ENCODE results near the gene BCL2L12. TPM values are rescaled to one million over a fixed set of nuclear protein-coding genes. Genes with fewer than 3 reads are reported as not detected.

Gene BCL2L12
- total RNA-seq, 4 donors from 2014 or later: 3.1 to 23.8 (median 3.5) TPM

- no peak overlapping the region for H3K27ac ChIP-seq
- no peaks in the 10 kb centered on the region for H3K27me3 ChIP-seq
- H3K4me1 ChIP-seq: no peaks in the 10 kb centered on the region
- H3K4me3 ChIP-seq: no peak overlapping the region
- no peaks in the 10 kb centered on the region for H3K9me3 ChIP-seq
- no peak for DNase-seq
- H3K36me3 ChIP-seq: no peaks in the 10 kb centered on the region
- TF ChIP-seq CTCF (IDR thresholded peaks at IDR 0.05): no peak
- no peak for TF ChIP-seq POLR2A (IDR thresholded peaks at IDR 0.05)
- intact Hi-C loops (cut with DNase I; ENCODE audit: low total_unique reads): no loop called here
Observed at GRCh38 chr19:49652551-49653465, 12.9 kb upstream of the BCL2L12 start.

- Histone ChIP-seq H3K36me3 (no peaks in the 10 kb centered on the region), H3K27ac (no peak overlapping the region), H3K4me3 (no peak overlapping the region), H3K9me3 (no peaks in the 10 kb centered on the region), H3K4me1 (no peaks in the 10 kb centered on the region), H3K27me3 (no peaks in the 10 kb centered on the region)
- DNase-seq: no peak
- no peak for TF ChIP-seq CTCF (IDR thresholded peaks at IDR 0.05)
- no peak for TF ChIP-seq POLR2A (IDR thresholded peaks at IDR 0.05)
- intact Hi-C loops (cut with DNase I; ENCODE audit: low total_unique reads): no loop called here
Observed at GRCh38 chr19:49653466-49653806, 12.3 kb upstream of the BCL2L12 start.

- Histone ChIP-seq H3K27me3 (no peaks in the 10 kb centered on the region), H3K27ac (no peak overlapping the region), H3K36me3 (no peaks in the 10 kb centered on the region), H3K4me3 (no peak overlapping the region), H3K9me3 (no peaks in the 10 kb centered on the region), H3K4me1 (no peaks in the 10 kb centered on the region)
- TF ChIP-seq CTCF (IDR thresholded peaks at IDR 0.05) (no peak), POLR2A (IDR thresholded peaks at IDR 0.05) (no peak)
- DNase-seq: no peak
- intact Hi-C loops (cut with DNase I; ENCODE audit: low total_unique reads): no loop called here
Observed at GRCh38 chr19:49654581-49654980, 11.2 kb upstream of the BCL2L12 start.

- no peaks in the 10 kb centered on the region for H3K4me1 ChIP-seq
- no peaks in the 10 kb centered on the region for H3K9me3 ChIP-seq
- intact Hi-C loops (cut with DNase I; ENCODE audit: low total_unique reads): no loop called here
- no peaks in the 10 kb centered on the region for H3K27me3 ChIP-seq
- TF ChIP-seq POLR2A (IDR thresholded peaks at IDR 0.05) (no peak), CTCF (IDR thresholded peaks at IDR 0.05) (no peak)
- no peak overlapping the region for H3K4me3 ChIP-seq
- DNase-seq: no peak
- no peak overlapping the region for H3K27ac ChIP-seq
- H3K36me3 ChIP-seq: no peaks in the 10 kb centered on the region
Observed at GRCh38 chr19:49655570-49656455, 9.9 kb upstream of the BCL2L12 start.
